Measurements from ENCODE around the gene NELL1. TPM values are rescaled to one million over a fixed set of nuclear protein-coding genes. Genes with fewer than 3 reads are reported as not detected.
A peak's percentile ranks its signal among the peaks of the same experiment; 100 is the strongest.

NELL1 gene
- total RNA-seq, 1 experiment from 2014 or later = not detected

GRCh38 chr11:21396342-21397008, 727.1 kb downstream of the NELL1 start:
- no TSS peak for BruUV-seq (replicated peaks)
- Mint-ChIP-seq H3K27me3 (ENCODE audit: insufficient read depth, unreplicated experiment) (peaks cover 6% of the 10 kb centered on the region), H3K9me3 (ENCODE audit: unreplicated experiment) (no peaks in the 10 kb centered on the region), H3K36me3 (ENCODE audit: insufficient read depth, unreplicated experiment) (no peaks in the 10 kb centered on the region), H3K4me3 (ENCODE audit: unreplicated experiment) (no peak overlapping the region), H3K4me1 (ENCODE audit: low read depth, unreplicated experiment) (no peaks in the 10 kb centered on the region), H3K27ac (ENCODE audit: unreplicated experiment) (no peak overlapping the region)
- TF ChIP-seq, protein P1, sequence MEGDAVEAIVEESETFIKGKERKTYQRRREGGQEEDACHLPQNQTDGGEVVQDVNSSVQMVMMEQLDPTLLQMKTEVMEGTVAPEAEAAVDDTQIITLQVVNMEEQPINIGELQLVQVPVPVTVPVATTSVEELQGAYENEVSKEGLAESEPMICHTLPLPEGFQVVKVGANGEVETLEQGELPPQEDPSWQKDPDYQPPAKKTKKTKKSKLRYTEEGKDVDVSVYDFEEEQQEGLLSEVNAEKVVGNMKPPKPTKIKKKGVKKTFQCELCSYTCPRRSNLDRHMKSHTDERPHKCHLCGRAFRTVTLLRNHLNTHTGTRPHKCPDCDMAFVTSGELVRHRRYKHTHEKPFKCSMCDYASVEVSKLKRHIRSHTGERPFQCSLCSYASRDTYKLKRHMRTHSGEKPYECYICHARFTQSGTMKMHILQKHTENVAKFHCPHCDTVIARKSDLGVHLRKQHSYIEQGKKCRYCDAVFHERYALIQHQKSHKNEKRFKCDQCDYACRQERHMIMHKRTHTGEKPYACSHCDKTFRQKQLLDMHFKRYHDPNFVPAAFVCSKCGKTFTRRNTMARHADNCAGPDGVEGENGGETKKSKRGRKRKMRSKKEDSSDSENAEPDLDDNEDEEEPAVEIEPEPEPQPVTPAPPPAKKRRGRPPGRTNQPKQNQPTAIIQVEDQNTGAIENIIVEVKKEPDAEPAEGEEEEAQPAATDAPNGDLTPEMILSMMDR (IDR thresholded peaks at IDR 0.05; ENCODE audit: insufficient read depth in 1 of 2, low read depth in 1 of 2, low read length in 1 of 2, severe bottlenecking in 1 of 2, unreplicated experiment in 1 of 2) = no peak
- Histone ChIP-seq H3K4me1 (0 out of 2 replicates have a peak, but pooled peaks cover 8% of the 10 kb centered on the region), H3K9me3 (no peaks in the 10 kb centered on the region), H3K36me3 (ENCODE audit: control insufficient read depth, insufficient read depth, low read length) (no peaks in the 10 kb centered on the region), H3K27me3 (replicated peaks; ENCODE audit: control insufficient read depth, insufficient read depth, low read length) (no peaks in the 10 kb centered on the region), H3K4me3 (ENCODE audit: low read depth, low read length) (no peak overlapping the region)
- intact Hi-C loops (cut with micrococcal nuclease; ENCODE audit: unreplicated experiment) = no loop called here
- DNase-seq = peak in 1 of 2 experiments; percentile 1
- ChIA-PET CTCF (no interaction called here), POLR2A (no interaction called here)

DNA sequence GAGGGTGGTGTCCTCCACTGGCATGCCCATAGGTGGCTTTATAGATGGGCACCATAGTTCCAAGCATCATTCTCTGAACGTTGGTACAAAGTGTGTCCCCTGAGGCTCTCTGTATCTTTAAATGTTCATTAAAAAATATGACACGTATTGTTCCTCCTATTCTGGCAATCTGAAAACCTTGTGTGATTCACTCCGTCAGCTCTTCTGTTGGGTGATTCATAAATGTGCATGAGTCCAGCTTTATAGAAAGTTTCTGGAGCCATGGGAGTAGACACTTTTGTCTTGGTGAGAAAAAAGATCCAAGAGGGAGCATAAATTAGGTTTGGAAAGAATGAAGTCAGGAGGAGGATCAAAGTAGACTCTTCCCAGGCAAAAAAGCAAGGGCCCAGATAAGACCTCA, 728.8 kb downstream of the NELL1 start:
- Mint-ChIP-seq H3K36me3 (ENCODE audit: insufficient read depth, unreplicated experiment) (no peaks in the 10 kb centered on the region), H3K27me3 (ENCODE audit: insufficient read depth, unreplicated experiment) (peaks cover 3% of the 10 kb centered on the region), H3K4me3 (ENCODE audit: unreplicated experiment) (no peak overlapping the region), H3K27ac (ENCODE audit: unreplicated experiment) (no peak overlapping the region), H3K4me1 (ENCODE audit: low read depth, unreplicated experiment) (no peaks in the 10 kb centered on the region), H3K9me3 (ENCODE audit: unreplicated experiment) (no peaks in the 10 kb centered on the region)
- no peak for DNase-seq
- Histone ChIP-seq H3K27me3 (replicated peaks; ENCODE audit: control insufficient read depth, insufficient read depth, low read length) (no peaks in the 10 kb centered on the region), H3K4me3 (ENCODE audit: low read depth, low read length) (no peak overlapping the region), H3K36me3 (ENCODE audit: control insufficient read depth, insufficient read depth, low read length) (no peaks in the 10 kb centered on the region), H3K9me3 (no peaks in the 10 kb centered on the region), H3K4me1 (0 out of 2 replicates have a peak, but pooled peaks cover 8% of the 10 kb centered on the region)
- TF ChIP-seq, protein P1 (IDR thresholded peaks at IDR 0.05; ENCODE audit: insufficient read depth in 1 of 2, low read depth in 1 of 2, low read length in 1 of 2, severe bottlenecking in 1 of 2, unreplicated experiment in 1 of 2) = no peak
- intact Hi-C loops (cut with micrococcal nuclease; ENCODE audit: unreplicated experiment) = no loop called here
- no TSS peak for BruUV-seq (replicated peaks)
- ChIA-PET POLR2A (no interaction called here), CTCF (no interaction called here)

GRCh38 chr11:21401496-21401895, 732.1 kb downstream of the NELL1 start:
- BruUV-seq (replicated peaks) = no TSS peak
- Mint-ChIP-seq H3K4me1 (ENCODE audit: low read depth, unreplicated experiment) (no peaks in the 10 kb centered on the region), H3K27me3 (ENCODE audit: insufficient read depth, unreplicated experiment) (peaks cover 3% of the 10 kb centered on the region), H3K27ac (ENCODE audit: unreplicated experiment) (no peak overlapping the region), H3K9me3 (ENCODE audit: unreplicated experiment) (no peaks in the 10 kb centered on the region), H3K36me3 (ENCODE audit: insufficient read depth, unreplicated experiment) (no peaks in the 10 kb centered on the region), H3K4me3 (ENCODE audit: unreplicated experiment) (no peak overlapping the region)
- Histone ChIP-seq H3K4me3 (ENCODE audit: low read depth, low read length) (no peak overlapping the region), H3K36me3 (ENCODE audit: control insufficient read depth, insufficient read depth, low read length) (no peaks in the 10 kb centered on the region), H3K9me3 (no peaks in the 10 kb centered on the region), H3K27me3 (replicated peaks; ENCODE audit: control insufficient read depth, insufficient read depth, low read length) (no peaks in the 10 kb centered on the region), H3K4me1 (0 out of 2 replicates have a peak, but pooled peaks cover 4% of the 10 kb centered on the region)
- TF ChIP-seq, protein P1 (IDR thresholded peaks at IDR 0.05; ENCODE audit: insufficient read depth in 1 of 2, low read depth in 1 of 2, low read length in 1 of 2, severe bottlenecking in 1 of 2, unreplicated experiment in 1 of 2) = no peak
- no peak for DNase-seq
- CTCF ChIA-PET = no interaction called here
- POLR2A ChIA-PET = no interaction called here
- intact Hi-C loops (cut with micrococcal nuclease; ENCODE audit: unreplicated experiment) = no loop called here

Measured in Caco-2 (cell line).